ENCODE results near the gene RMRP.

Gene RMRP

GRCh38 chr9:35662437-35662836 is 4.6 kb upstream of the RMRP start:
- H3K4me3 ChIP-seq (ENCODE audit: low read depth in 1 of 2, low read length in 2 of 2): peak overlapping the region in 1 of 2 donors; percentile 12
- peaks cover 5 to 31% of the 10 kb centered on the region in 2 donors for H3K4me1 ChIP-seq (ENCODE audit: control insufficient read depth in 1 of 2, insufficient read depth in 2 of 2, low read length in 2 of 2)
- H3K36me3 ChIP-seq (ENCODE audit: control insufficient read depth in 1 of 2, insufficient read depth in 2 of 2, low read length in 2 of 2): peaks cover 8 to 14% of the 10 kb centered on the region in 2 donors
- H3K27me3 ChIP-seq (ENCODE audit: low read depth, low read length): no peaks in the 10 kb centered on the region
- no peaks in the 10 kb centered on the region for H3K9me3 ChIP-seq (ENCODE audit: control insufficient read depth in 1 of 2, low read length in 2 of 2)
- H3K27ac ChIP-seq (ENCODE audit: low read length): peak overlapping the region; percentile 99

DNA sequence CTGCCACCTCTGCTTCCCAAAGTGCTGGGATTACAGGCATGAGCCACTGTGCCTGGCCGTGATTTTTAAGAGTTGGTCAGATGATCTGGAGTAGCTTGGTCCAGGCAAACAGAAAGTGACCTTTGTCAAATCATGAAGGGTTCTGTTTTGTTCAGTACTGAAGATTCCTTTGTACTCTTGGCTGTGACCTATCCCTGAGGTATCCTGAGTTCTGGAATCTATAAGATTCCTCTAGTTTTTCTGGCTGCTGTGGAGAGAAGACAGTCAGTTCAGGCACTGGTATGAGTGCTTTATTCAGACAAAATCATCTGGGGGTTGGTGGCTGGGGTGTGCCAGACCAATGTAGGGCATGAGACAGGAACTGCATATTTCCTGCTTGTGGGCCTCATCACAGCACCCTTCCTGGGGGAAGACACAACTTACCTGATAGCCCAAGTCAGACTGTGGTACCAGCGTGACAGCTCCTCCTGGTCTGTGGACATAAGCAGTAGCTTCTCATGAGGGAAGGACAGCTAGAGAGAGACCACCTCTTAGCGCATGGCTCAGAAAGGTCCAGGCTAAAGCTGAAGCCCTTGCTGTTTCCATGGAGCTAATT is 4.0 kb upstream of the RMRP start:
- Histone ChIP-seq H3K27ac (ENCODE audit: low read length) (peak overlapping the region; percentile 99), H3K4me3 (ENCODE audit: low read depth in 1 of 2, low read length in 2 of 2) (no peak overlapping the region), H3K4me1 (ENCODE audit: control insufficient read depth in 1 of 2, insufficient read depth in 2 of 2, low read length in 2 of 2) (peaks cover 5 to 31% of the 10 kb centered on the region in 2 donors), H3K27me3 (ENCODE audit: low read depth, low read length) (no peaks in the 10 kb centered on the region), H3K36me3 (ENCODE audit: control insufficient read depth in 1 of 2, insufficient read depth in 2 of 2, low read length in 2 of 2) (peaks cover 8 to 14% of the 10 kb centered on the region in 2 donors), H3K9me3 (ENCODE audit: control insufficient read depth in 1 of 2, low read length in 2 of 2) (no peaks in the 10 kb centered on the region)

GRCh38 chr9:35660966-35661415 is 3.2 kb upstream of the RMRP start:
- Histone ChIP-seq H3K27me3 (ENCODE audit: low read depth, low read length) (no peaks in the 10 kb centered on the region), H3K36me3 (ENCODE audit: control insufficient read depth in 1 of 2, insufficient read depth in 2 of 2, low read length in 2 of 2) (peaks cover 8 to 14% of the 10 kb centered on the region in 2 donors), H3K9me3 (ENCODE audit: control insufficient read depth in 1 of 2, low read length in 2 of 2) (no peaks in the 10 kb centered on the region), H3K4me3 (ENCODE audit: low read depth in 1 of 2, low read length in 2 of 2) (peak overlapping the region in 1 of 2 donors; percentile 88), H3K4me1 (ENCODE audit: control insufficient read depth in 1 of 2, insufficient read depth in 2 of 2, low read length in 2 of 2) (peaks cover 5 to 31% of the 10 kb centered on the region in 2 donors), H3K27ac (ENCODE audit: low read length) (peak overlapping the region; percentile 99)

- H3K27me3 ChIP-seq (ENCODE audit: low read depth, low read length): no peaks in the 10 kb centered on the region
- H3K4me3 ChIP-seq (ENCODE audit: low read depth in 1 of 2, low read length in 2 of 2): peak overlapping the region; percentile 79 to 88
- peaks cover 8 to 14% of the 10 kb centered on the region in 2 donors for H3K36me3 ChIP-seq (ENCODE audit: control insufficient read depth in 1 of 2, insufficient read depth in 2 of 2, low read length in 2 of 2)
- H3K27ac ChIP-seq (ENCODE audit: low read length): peak overlapping the region; percentile 99
- H3K4me1 ChIP-seq (ENCODE audit: control insufficient read depth in 1 of 2, insufficient read depth in 2 of 2, low read length in 2 of 2): peaks cover 2 to 24% of the 10 kb centered on the region in 2 donors
- no peaks in the 10 kb centered on the region for H3K9me3 ChIP-seq (ENCODE audit: control insufficient read depth in 1 of 2, low read length in 2 of 2)
These were observed 1.5 kb upstream of the RMRP start for GRCh38 chr9:35659340-35659739.

DNA sequence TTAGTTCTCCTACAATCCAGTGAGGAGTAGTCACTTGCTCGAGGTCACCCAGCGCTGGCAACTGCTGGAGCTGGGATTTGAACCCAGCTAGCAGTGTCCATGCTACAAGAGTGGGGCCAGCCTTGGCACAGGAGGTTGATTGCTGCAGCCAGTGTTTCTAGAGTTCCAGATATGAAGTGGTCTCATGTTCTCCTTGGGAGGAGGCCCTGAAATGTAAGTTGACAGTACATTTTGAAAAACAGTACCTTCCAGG is 1.1 kb upstream of the RMRP start:
- Histone ChIP-seq H3K27ac (ENCODE audit: low read length) (peak overlapping the region; percentile 99), H3K4me3 (ENCODE audit: low read depth in 1 of 2, low read length in 2 of 2) (peak overlapping the region; percentile 79 to 88), H3K27me3 (ENCODE audit: low read depth, low read length) (no peaks in the 10 kb centered on the region), H3K4me1 (ENCODE audit: control insufficient read depth in 1 of 2, insufficient read depth in 2 of 2, low read length in 2 of 2) (peaks cover 0 to 24% of the 10 kb centered on the region in 2 donors), H3K36me3 (ENCODE audit: control insufficient read depth in 1 of 2, insufficient read depth in 2 of 2, low read length in 2 of 2) (peaks cover 8 to 14% of the 10 kb centered on the region in 2 donors), H3K9me3 (ENCODE audit: control insufficient read depth in 1 of 2, low read length in 2 of 2) (no peaks in the 10 kb centered on the region)

- H3K27ac ChIP-seq (ENCODE audit: low read length): peak within 1 kb of the TSS; percentile 99
- peaks cover 0 to 24% of the 10 kb centered on the region in 2 donors for H3K4me1 ChIP-seq (ENCODE audit: control insufficient read depth in 1 of 2, insufficient read depth in 2 of 2, low read length in 2 of 2)
- H3K36me3 ChIP-seq (ENCODE audit: control insufficient read depth in 1 of 2, insufficient read depth in 2 of 2, low read length in 2 of 2): peaks cover 8 to 14% of the 10 kb centered on the region in 2 donors
- peak within 1 kb of the TSS; percentile 79 to 88 for H3K4me3 ChIP-seq (ENCODE audit: low read depth in 1 of 2, low read length in 2 of 2)
- H3K9me3 ChIP-seq (ENCODE audit: control insufficient read depth in 1 of 2, low read length in 2 of 2): no peaks in the 10 kb centered on the region
- H3K27me3 ChIP-seq (ENCODE audit: low read depth, low read length): no peaks in the 10 kb centered on the region
These were observed 533 bp upstream of the RMRP start, which contains the start of gene CCDC107 for GRCh38 chr9:35658137-35658967. TSS of gene CCDC107 (plus strand) at chr9:35658292. CDS start at chr9:35658380, 88 bp downstream.

DNA sequence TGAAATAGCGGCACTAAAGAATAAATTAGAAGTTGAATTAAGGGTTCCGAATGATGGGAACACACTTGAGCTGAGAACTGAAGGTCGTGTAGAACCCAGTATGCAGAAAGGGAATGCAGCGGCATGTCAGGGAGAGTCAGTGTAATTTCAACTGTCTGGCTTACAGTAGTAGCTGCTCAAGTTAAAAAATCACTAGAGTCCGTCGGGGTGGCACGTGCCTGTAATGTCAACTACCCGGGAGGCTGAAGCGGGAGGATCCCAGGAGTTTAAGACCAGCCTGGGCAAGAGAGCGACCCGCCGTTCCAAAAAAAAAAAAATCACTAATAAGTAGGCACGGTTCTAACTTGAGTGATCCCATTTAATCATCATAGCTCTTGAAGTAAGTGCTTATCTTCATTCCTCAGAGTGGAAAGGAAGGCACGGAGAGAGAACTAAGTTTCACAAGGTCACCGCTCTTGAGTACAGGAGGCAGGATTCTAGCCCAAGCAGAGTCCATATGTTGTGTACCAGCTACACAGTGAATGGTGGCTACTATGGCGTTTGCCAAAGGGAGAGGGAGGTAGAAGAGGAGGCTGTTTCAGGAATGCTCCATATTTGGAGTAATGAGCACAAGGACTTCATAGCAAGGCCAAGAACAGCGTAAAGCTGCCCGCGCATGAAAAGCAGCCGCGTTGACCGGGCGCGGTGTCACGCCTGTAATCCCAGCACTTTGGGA is 831 bp downstream of the RMRP start:
- H3K27me3 ChIP-seq (ENCODE audit: low read depth, low read length): no peaks in the 10 kb centered on the region
- peak overlapping the region; percentile 99 for H3K27ac ChIP-seq (ENCODE audit: low read length)
- H3K36me3 ChIP-seq (ENCODE audit: control insufficient read depth in 1 of 2, insufficient read depth in 2 of 2, low read length in 2 of 2): peaks cover 8 to 14% of the 10 kb centered on the region in 2 donors
- H3K9me3 ChIP-seq (ENCODE audit: control insufficient read depth in 1 of 2, low read length in 2 of 2): no peaks in the 10 kb centered on the region
- peaks cover 0 to 18% of the 10 kb centered on the region in 2 donors for H3K4me1 ChIP-seq (ENCODE audit: control insufficient read depth in 1 of 2, insufficient read depth in 2 of 2, low read length in 2 of 2)
- H3K4me3 ChIP-seq (ENCODE audit: low read depth in 1 of 2, low read length in 2 of 2): peak overlapping the region; percentile 50 to 88

GRCh38 chr9:35656348-35656747 is 1.5 kb downstream of the RMRP start:
- Histone ChIP-seq H3K27me3 (ENCODE audit: low read depth, low read length) (no peaks in the 10 kb centered on the region), H3K36me3 (ENCODE audit: control insufficient read depth in 1 of 2, insufficient read depth in 2 of 2, low read length in 2 of 2) (peaks cover 8 to 14% of the 10 kb centered on the region in 2 donors), H3K27ac (ENCODE audit: low read length) (no peak overlapping the region), H3K9me3 (ENCODE audit: control insufficient read depth in 1 of 2, low read length in 2 of 2) (no peaks in the 10 kb centered on the region), H3K4me1 (ENCODE audit: control insufficient read depth in 1 of 2, insufficient read depth in 2 of 2, low read length in 2 of 2) (peaks cover 0 to 18% of the 10 kb centered on the region in 2 donors), H3K4me3 (ENCODE audit: low read depth in 1 of 2, low read length in 2 of 2) (no peak overlapping the region)

GRCh38 chr9:35653611-35654010 is 4.2 kb downstream of the RMRP start:
- no peak overlapping the region for H3K4me3 ChIP-seq (ENCODE audit: low read depth in 1 of 2, low read length in 2 of 2)
- H3K9me3 ChIP-seq (ENCODE audit: control insufficient read depth in 1 of 2, low read length in 2 of 2): no peaks in the 10 kb centered on the region
- H3K27ac ChIP-seq (ENCODE audit: low read length): no peak overlapping the region
- peaks cover 0 to 4% of the 10 kb centered on the region in 2 donors for H3K36me3 ChIP-seq (ENCODE audit: control insufficient read depth in 1 of 2, insufficient read depth in 2 of 2, low read length in 2 of 2)
- peaks cover 0 to under 1% of the 10 kb centered on the region in 2 donors for H3K4me1 ChIP-seq (ENCODE audit: control insufficient read depth in 1 of 2, insufficient read depth in 2 of 2, low read length in 2 of 2)
- no peaks in the 10 kb centered on the region for H3K27me3 ChIP-seq (ENCODE audit: low read depth, low read length)

GRCh38 chr9:35652829-35653209 is 5.0 kb downstream of the RMRP start:
- no peak overlapping the region for H3K27ac ChIP-seq (ENCODE audit: low read length)
- H3K4me3 ChIP-seq (ENCODE audit: low read depth in 1 of 2, low read length in 2 of 2): no peak overlapping the region
- no peaks in the 10 kb centered on the region for H3K4me1 ChIP-seq (ENCODE audit: control insufficient read depth in 1 of 2, insufficient read depth in 2 of 2, low read length in 2 of 2)
- H3K9me3 ChIP-seq (ENCODE audit: control insufficient read depth in 1 of 2, low read length in 2 of 2): no peaks in the 10 kb centered on the region
- no peaks in the 10 kb centered on the region for H3K27me3 ChIP-seq (ENCODE audit: low read depth, low read length)
- peaks cover 0 to under 1% of the 10 kb centered on the region in 2 donors for H3K36me3 ChIP-seq (ENCODE audit: control insufficient read depth in 1 of 2, insufficient read depth in 2 of 2, low read length in 2 of 2)
